Heart left ventricle (tissue), 16 donors: Measurements from ENCODE around the gene MYOZ3. TPM values are rescaled to one million over a fixed set of nuclear protein-coding genes. Genes with fewer than 3 reads are reported as not detected.

Experiments used
- ATAC-seq, 4 donors: fragments of 200-7000 bp; cut with Tn5 transposase; one replicate each; pipeline ENCODE4 v1.9.1; 2020 to 2022; ENCODE audit warnings: moderate library complexity in 4 of 4, mild to moderate bottlenecking in 3 of 4, moderate number of reproducible peaks in 1 of 4
- DNase-seq, 5 donors: peaks; one replicate each; pipeline ENCODE4 v3.0.0-alpha.2; 2020
- H3K27ac ChIP-seq, 12 donors: fragments of 200-600 bp; sonication (generic) in 4 of 12; one replicate each; pipeline versions ENCODE4 v1.5.0 to v1.8.0; 2016 to 2022; ENCODE audit warnings: mild to moderate bottlenecking in 2 of 12
- H3K27me3 ChIP-seq, 9 donors: fragments of 200-600 bp; sonication (generic) in 2 of 9; one replicate each; pipeline versions ENCODE4 v1.5.1 to v1.8.0; 2016 to 2022; ENCODE audit warnings: mild to moderate bottlenecking in 3 of 9
- H3K36me3 ChIP-seq, 9 donors: fragments of 200-600 bp; sonication (generic) in 2 of 9; one replicate each; pipeline versions ENCODE4 v1.5.0 to v1.8.0; 2018 to 2022; ENCODE audit warnings: mild to moderate bottlenecking in 2 of 9
- H3K4me1 ChIP-seq, 12 donors: fragments of 200-600 bp; sonication (generic) in 4 of 12; one replicate each; pipeline versions ENCODE4 v1.5.0 to v1.8.0; 2016 to 2022; ENCODE audit warnings: mild to moderate bottlenecking in 3 of 12
- H3K4me3 ChIP-seq, 12 donors: fragments of 200-600 bp; sonication (generic) in 4 of 12; one replicate each; pipeline versions ENCODE4 v1.5.0 to v1.8.0; 2017 to 2022; ENCODE audit warnings: mild to moderate bottlenecking in 9 of 12, moderate library complexity in 4 of 12
- H3K9me3 ChIP-seq, 12 donors: fragments of 200-600 bp; sonication (generic) in 4 of 12; one replicate each; pipeline versions ENCODE4 v1.5.0 to v1.8.0; 2016 to 2022; ENCODE audit warnings: mild to moderate bottlenecking in 1 of 12
- POLR2A ChIP-seq, 2 donors: fragments of 450-650 bp; IDR thresholded peaks; one replicate each; pipeline ENCODE4 v1.6.1; 2017; ENCODE audit warnings: antibody characterized with exemption in 2 of 2, mild to moderate bottlenecking in 2 of 2, moderate library complexity in 2 of 2
- WGBS, 4 donors: extraction: QIAGEN DNeasy Blood & Tissue Kit in 2 of 4; methylation state at CpG; one replicate each; pipeline versions ENCODE4 v1.1.5 to v1.1.7; 2013 to 2018; 5-methylcytosine and 5-hydroxymethylcytosine counted together
- intact Hi-C, 10 donors: fragments of 100-400 bp; cut with DNase I; formaldehyde crosslinking; loops; one replicate each; pipeline versions ENCODE4 v1.11.1 to v1.14.2; 2022
- polyA plus RNA-seq, 2 donors: library from polyadenylated mRNA; stranded (reverse); fragments of 200-250 nt; gene quantifications; one replicate each; pipeline ENCODE4 v1.2.3, GENCODE V29; 2013
- total RNA-seq, 9 donors: library from RNA; depleted of rRNA in 2 of 9; stranded (reverse); fragments of >200 nt in 2 of 9; fragmentation: NEBNext Ultra II Directional in 3 of 9; extraction: Animal tissue kit (Norgen Biotek cat#: 25700) in 3 of 9; gene quantifications; one replicate each; pipeline versions ENCODE4 v1.1.0 to v1.2.4, GENCODE V29; 2016 to 2023
- TF ChIP-seq, protein P1 (sequence below), 12 donors: fragments of 200-600 bp; sonication (generic) in 4 of 12; IDR thresholded peaks; one replicate each; pipeline versions ENCODE4 v1.5.0 to v1.8.0; 2018 to 2022; ENCODE audit warnings: antibody characterized with exemption in 12 of 12, mild to moderate bottlenecking in 5 of 12
- donor health status: ischemic (EF 13 %, LVEDD 7.1; RV severe dilation, severe dysfunction).
- donor health status: healthy with polysubstance abuse.
- donor health status: DM: no; HTN: yes; CAD: no.
- donor health status: DM: no; HTN: no; CAD: no.
- donor health status: ischemic (EF 25% LVEDD 6.9; RV normal size, moderate dysfunction).
- donor health status: ischemic (EF 25% LVEDD 5.7; RV mildly dilated, moderate dysfunction).
- donor health status: healthy.
- donor health status: DM: yes; HTN: yes; CAD: no.
- donor health status: ischemic (EF 35%, LVEDD 5.7; RV mildly dilated, moderate dysfunction).
- donor health status: nonischemic (EF 11% LVEDD 7.7; RV severe dilation, severe dysfunction).
- donor health status: DM: yes; HTN: yes; CAD: no.
- donor health status: PGD.
- donor health status: ischemic (EF 29% LVEDD 5.4; RV normal size, mild dysfunction).
- donor health status: nonischemic (EF 23%, LVEDD 6.1; RV moderate dilation, normal function).

The MYOZ3 gene
- total and polyA plus RNA-seq, 11 donors, result 1.2 to 10.2 (median 4.6) TPM

DNA sequence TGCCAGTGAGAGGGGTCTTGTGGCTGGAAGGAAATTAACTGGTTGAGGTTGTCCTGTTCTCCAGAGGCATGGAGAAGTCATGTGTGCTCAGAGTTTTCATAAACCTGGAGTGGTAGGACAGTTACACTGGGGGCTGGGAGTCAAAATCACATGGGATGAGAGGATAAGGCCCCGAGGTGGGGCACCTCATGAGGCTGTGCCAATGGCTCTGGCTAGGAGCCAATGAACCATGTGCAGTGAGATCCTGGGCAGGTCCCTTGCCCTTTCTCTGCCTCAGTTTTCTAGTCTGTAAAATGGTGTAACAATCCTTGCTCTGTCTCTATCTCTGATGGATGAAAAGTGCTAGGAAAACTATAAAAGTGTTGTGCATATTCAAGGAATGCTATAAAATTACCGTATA is 27.6 kb upstream of the MYOZ3 start:
- ATAC-seq (no peak), DNase-seq (peak in 1 of 5 donors; percentile 19)
- Histone ChIP-seq H3K27ac (peak overlapping the region; percentile 58 to 100 (median 98)), H3K9me3 (no peaks in the 10 kb centered on the region), H3K36me3 (peaks cover 0 to 36% (median 4%) of the 10 kb centered on the region in 9 donors), H3K4me3 (no peak overlapping the region), H3K4me1 (peaks cover 18 to 94% (median 72%) of the 10 kb centered on the region in 12 donors), H3K27me3 (no peaks in the 10 kb centered on the region)
- intact Hi-C loops, result no loop called here
- TF ChIP-seq POLR2A (IDR thresholded peaks at IDR 0.05), result no peak
- TF ChIP-seq, protein P1, sequence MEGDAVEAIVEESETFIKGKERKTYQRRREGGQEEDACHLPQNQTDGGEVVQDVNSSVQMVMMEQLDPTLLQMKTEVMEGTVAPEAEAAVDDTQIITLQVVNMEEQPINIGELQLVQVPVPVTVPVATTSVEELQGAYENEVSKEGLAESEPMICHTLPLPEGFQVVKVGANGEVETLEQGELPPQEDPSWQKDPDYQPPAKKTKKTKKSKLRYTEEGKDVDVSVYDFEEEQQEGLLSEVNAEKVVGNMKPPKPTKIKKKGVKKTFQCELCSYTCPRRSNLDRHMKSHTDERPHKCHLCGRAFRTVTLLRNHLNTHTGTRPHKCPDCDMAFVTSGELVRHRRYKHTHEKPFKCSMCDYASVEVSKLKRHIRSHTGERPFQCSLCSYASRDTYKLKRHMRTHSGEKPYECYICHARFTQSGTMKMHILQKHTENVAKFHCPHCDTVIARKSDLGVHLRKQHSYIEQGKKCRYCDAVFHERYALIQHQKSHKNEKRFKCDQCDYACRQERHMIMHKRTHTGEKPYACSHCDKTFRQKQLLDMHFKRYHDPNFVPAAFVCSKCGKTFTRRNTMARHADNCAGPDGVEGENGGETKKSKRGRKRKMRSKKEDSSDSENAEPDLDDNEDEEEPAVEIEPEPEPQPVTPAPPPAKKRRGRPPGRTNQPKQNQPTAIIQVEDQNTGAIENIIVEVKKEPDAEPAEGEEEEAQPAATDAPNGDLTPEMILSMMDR (IDR thresholded peaks at IDR 0.05), result no peak
- 59 to 68% (median 63%) methylated on average over 2 of the region's 2 CpGs for WGBS, 4 donors

DNA sequence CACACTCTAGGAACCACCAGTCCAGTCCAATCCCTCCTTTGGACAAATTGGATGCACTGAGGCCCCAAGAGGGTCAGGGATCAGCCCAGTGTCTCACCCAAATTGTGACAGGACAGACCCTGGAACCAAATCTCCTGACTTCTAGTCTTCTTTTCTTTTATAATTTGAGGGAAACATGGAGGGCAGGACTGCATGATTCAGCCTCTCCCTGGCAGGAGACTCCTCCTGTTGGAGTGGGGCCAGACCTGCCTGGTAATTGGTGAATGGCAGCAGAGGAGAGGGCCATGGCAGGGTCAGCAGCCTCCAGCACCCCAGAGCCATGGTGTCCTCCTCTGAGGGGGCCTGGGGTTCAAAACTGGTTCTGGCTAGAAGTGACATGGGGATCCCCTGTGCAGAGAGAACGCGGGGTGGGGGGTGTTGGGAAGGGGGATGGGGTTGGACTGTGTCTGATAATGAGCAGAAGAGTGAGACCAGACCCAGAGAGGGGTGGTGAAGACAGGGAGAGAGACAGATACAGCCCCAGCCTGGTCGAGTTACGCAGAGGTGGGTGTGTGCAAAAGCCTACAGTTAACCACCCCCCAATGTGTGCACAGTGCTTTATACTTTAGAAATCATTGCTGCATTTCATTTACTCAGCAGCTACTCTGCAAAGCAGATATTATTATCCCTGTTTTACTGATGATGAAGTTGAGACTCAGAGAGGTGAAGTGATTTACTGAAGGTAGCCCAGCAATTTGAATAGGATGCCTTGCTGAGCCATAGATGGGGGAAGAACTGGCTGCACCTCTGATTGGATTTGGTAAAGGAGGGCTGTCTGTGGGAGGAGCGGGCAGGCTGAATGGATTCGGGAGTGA is 24.4 kb upstream of the MYOZ3 start:
- TF ChIP-seq POLR2A (IDR thresholded peaks at IDR 0.05), result no peak
- TF ChIP-seq, protein P1 (IDR thresholded peaks at IDR 0.05), result no peak
- DNase-seq (peak; percentile 28 to 80 (median 70)), ATAC-seq (peak in 1 of 4 donors; percentile 2)
- Histone ChIP-seq H3K9me3 (no peaks in the 10 kb centered on the region), H3K4me1 (peaks cover 24 to 94% (median 70%) of the 10 kb centered on the region in 12 donors), H3K4me3 (no peak overlapping the region), H3K27ac (peak overlapping the region in 11 of 12 donors; percentile 34 to 100 (median 97)), H3K27me3 (no peaks in the 10 kb centered on the region), H3K36me3 (peaks cover 0 to 25% (median 4%) of the 10 kb centered on the region in 9 donors)
- WGBS, 4 donors, result 57 to 73% (median 72%) methylated on average over 6 of the region's 6 CpGs
- intact Hi-C loops, result no loop called here

DNA sequence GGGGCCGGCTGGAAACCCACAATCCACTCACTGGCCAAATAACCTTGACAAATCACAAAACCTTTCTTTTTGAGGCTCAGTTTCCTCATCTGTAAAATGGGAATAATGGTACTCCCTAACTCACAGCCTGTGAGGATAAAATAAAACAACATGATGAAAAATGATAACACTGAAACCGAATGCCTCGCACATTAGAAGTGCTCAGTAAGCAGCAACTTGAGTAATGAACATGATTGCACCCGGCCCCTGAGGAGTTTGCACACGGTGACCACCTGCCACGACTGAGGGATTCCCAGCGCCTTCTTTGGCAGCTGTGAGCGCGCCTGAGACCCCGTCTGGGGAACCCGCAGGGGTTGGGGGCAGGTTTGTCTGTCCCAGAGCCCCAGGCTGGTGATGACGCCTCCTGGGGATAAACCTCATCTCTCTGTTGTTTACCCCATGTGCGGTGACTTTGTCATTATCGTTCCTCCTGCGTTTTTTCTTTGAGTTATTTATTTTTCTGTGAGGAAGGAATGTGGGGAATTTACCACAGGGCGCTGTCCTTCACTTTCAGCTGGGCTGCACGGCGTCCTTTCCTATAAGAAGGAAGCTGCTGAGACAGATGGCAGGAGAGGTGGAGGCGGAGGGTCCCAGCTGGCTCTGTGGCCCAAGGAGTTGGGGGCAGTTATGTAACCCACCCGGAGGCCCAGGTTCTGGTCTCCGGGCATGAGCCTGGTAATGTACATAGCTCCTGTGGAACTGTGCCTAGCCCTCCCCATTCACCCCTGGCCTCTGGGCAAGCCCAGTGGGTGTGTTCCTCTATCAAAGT is 23.6 kb upstream of the MYOZ3 start:
- DNase-seq (peak in 3 of 5 donors; percentile 9 to 55 (median 26)), ATAC-seq (no peak)
- peaks cover 0 to 21% (median 4%) of the 10 kb centered on the region in 9 donors for H3K36me3 ChIP-seq
- TF ChIP-seq POLR2A (IDR thresholded peaks at IDR 0.05), result no peak
- TF ChIP-seq, protein P1 (IDR thresholded peaks at IDR 0.05), result no peak
- WGBS, 4 donors, result 59 to 63% (median 61%) methylated on average over 21 of the region's 21 CpGs
- no peak overlapping the region for H3K4me3 ChIP-seq
- intact Hi-C loops, result loop anchor here in 1 of 10 donors (2.0 kb wide), 1 partner anchor 43 kb away; no protein-coding TSS in a partner anchor
- peaks cover 29 to 94% (median 69%) of the 10 kb centered on the region in 12 donors for H3K4me1 ChIP-seq
- peak overlapping the region; percentile 12 to 100 (median 96) for H3K27ac ChIP-seq
- H3K27me3 ChIP-seq, result no peaks in the 10 kb centered on the region
- H3K9me3 ChIP-seq, result no peaks in the 10 kb centered on the region
